SK-N-SH treated with all-trans-retinoic acid at 6 μM for 48 hours (cell line): ENCODE results near the gene ZBTB7A.

Experiments
- BACH2 ChIP-seq: fragments of 250-450 bp; sonication (Bioruptor Pico); IDR thresholded peaks from 2 replicates; pipeline ENCODE4 v1.9.0; 2021; ENCODE audit warnings: mild to moderate bottlenecking, borderline replicate concordance
- CREB5 ChIP-seq: fragments of 250-450 bp; sonication (Bioruptor Pico); IDR thresholded peaks from 2 replicates; pipeline ENCODE4 v1.5.1; 2020; ENCODE audit warnings: low read depth, mild to moderate bottlenecking, moderate library complexity
- CSDC2 ChIP-seq: fragments of 250-450 bp; sonication (Bioruptor Pico); IDR thresholded peaks from 2 replicates; pipeline ENCODE4 v1.5.0; 2020; ENCODE audit warnings: mild to moderate bottlenecking, moderate library complexity
- ESRRG ChIP-seq: fragments of 250-450 bp; sonication (Bioruptor Pico); IDR thresholded peaks from 2 replicates; pipeline ENCODE4 v1.6.1; 2021; ENCODE audit warnings: mild to moderate bottlenecking
- PATZ1 ChIP-seq: fragments of 250-450 bp; sonication (Bioruptor Pico); IDR thresholded peaks from 2 replicates; pipeline ENCODE4 v1.8.0; 2020; ENCODE audit warnings: mild to moderate bottlenecking, moderate library complexity, borderline replicate concordance
- SNAI2 ChIP-seq: fragments of 250-450 bp; sonication (Bioruptor Pico); IDR thresholded peaks from 2 replicates; pipeline ENCODE4 v1.5.0; 2020; ENCODE audit warnings: mild to moderate bottlenecking, moderate library complexity
- TOX ChIP-seq: fragments of 250-450 bp; sonication (Bioruptor Pico); IDR thresholded peaks from 2 replicates; pipeline ENCODE4 v1.8.0; 2021; ENCODE audit warnings: mild to moderate bottlenecking, moderate library complexity, borderline replicate concordance
- TSHZ2 ChIP-seq: fragments of 250-450 bp; sonication (Bioruptor Pico); IDR thresholded peaks from 2 replicates; pipeline ENCODE4 v1.5.0; 2020; ENCODE audit warnings: mild to moderate bottlenecking, moderate library complexity
- ZC3H10 ChIP-seq: fragments of 250-450 bp; sonication (Bioruptor Pico); IDR thresholded peaks from 2 replicates; pipeline ENCODE4 v1.5.1; 2021; ENCODE audit warnings: mild to moderate bottlenecking, moderate library complexity
- ZFP3 ChIP-seq: fragments of 250-450 bp; sonication (Bioruptor Pico); IDR thresholded peaks from 2 replicates; pipeline ENCODE4 v1.5.0; 2020; ENCODE audit warnings: mild to moderate bottlenecking, moderate library complexity
- ZFP30 ChIP-seq: fragments of 450-650 bp; formaldehyde crosslinking; IDR thresholded peaks from 2 replicates; pipeline ENCODE4 v1.5.0; 2022; ENCODE audit warnings: mild to moderate bottlenecking, moderate library complexity
- ZNF565 ChIP-seq: fragments of 450-650 bp; formaldehyde crosslinking; conservative IDR thresholded peaks from 2 replicates; pipeline ENCODE4 v1.5.0; 2020; ENCODE audit warnings: low read depth, mild to moderate bottlenecking, moderate library complexity
- ZNF70 ChIP-seq: fragments of 450-650 bp; formaldehyde crosslinking; IDR thresholded peaks from 2 replicates; pipeline ENCODE4 v1.5.0; 2020; ENCODE audit warnings: mild to moderate bottlenecking, moderate library complexity
- ZNF8 ChIP-seq: fragments of 450-650 bp; formaldehyde crosslinking; IDR thresholded peaks from 2 replicates; pipeline ENCODE4 v1.5.0; 2020; ENCODE audit warnings: mild to moderate bottlenecking, moderate library complexity

- no peak for TF ChIP-seq CREB5 (CRISPR knock-in tag)
- no peak for TF ChIP-seq ZC3H10 (CRISPR knock-in tag)
- no peak for TF ChIP-seq ZNF8
- no peak for TF ChIP-seq ZNF70 (CRISPR knock-in tag)
- no peak for TF ChIP-seq TSHZ2
- no peak for TF ChIP-seq ZFP3 (CRISPR knock-in tag)
- no peak; the same call in 1 of the 2 replicates for TF ChIP-seq PATZ1 (CRISPR knock-in tag)
- TF ChIP-seq CSDC2 (CRISPR knock-in tag) = no peak
- TF ChIP-seq ESRRG (CRISPR knock-in tag) = no peak
- no peak for TF ChIP-seq BACH2 (CRISPR knock-in tag)
- no peak for TF ChIP-seq SNAI2 (CRISPR knock-in tag)
- no peak for TF ChIP-seq ZFP30 (CRISPR knock-in tag)
- TF ChIP-seq TOX (CRISPR knock-in tag) = no peak
- no peak for TF ChIP-seq ZNF565
Observed at GRCh38 chr19:4066176-4066606, 508 bp downstream of the ZBTB7A start.
